HG02610 (cell line): ENCODE results near the gene LRRC27.
A peak's percentile ranks its signal among the peaks of the same experiment; 100 is the strongest.

Source experiments
- ATAC-seq: cut with Tn5 transposase; IDR thresholded peaks from one replicate; pipeline ENCODE4 v1.9.1; 2021; ENCODE audit warnings: mild to moderate bottlenecking, moderate library complexity; ENCODE audit not compliant: unreplicated experiment

Gene LRRC27

GRCh38 chr10:132421847-132422751, 90.1 kb downstream of the LRRC27 start:
- ATAC-seq: peak; percentile 29

- ATAC-seq: no peak
Observed at GRCh38 chr10:132422903-132423825, 91.2 kb downstream of the LRRC27 start.

GRCh38 chr10:132423966-132424861, 92.2 kb downstream of the LRRC27 start:
- ATAC-seq: no peak

GRCh38 chr10:132425029-132425756, 93.2 kb downstream of the LRRC27 start:
- ATAC-seq: no peak

GRCh38 chr10:132425757-132426155, 93.8 kb downstream of the LRRC27 start:
- ATAC-seq: no peak

- ATAC-seq: no peak
Observed at GRCh38 chr10:132427006-132427771, 95.2 kb downstream of the LRRC27 start.

GRCh38 chr10:132427939-132428367, 96.0 kb downstream of the LRRC27 start:
- no peak for ATAC-seq

GRCh38 chr10:132428486-132428995, 96.5 kb downstream of the LRRC27 start:
- ATAC-seq: no peak
